ENCODE results near the gene ZMYND8.
"Not testable (repeated sequence)": the region's sequence is repeated elsewhere in the genome, so short reads cannot be mapped to it uniquely, and the experiment has no call there.

ZMYND8 gene

DNA sequence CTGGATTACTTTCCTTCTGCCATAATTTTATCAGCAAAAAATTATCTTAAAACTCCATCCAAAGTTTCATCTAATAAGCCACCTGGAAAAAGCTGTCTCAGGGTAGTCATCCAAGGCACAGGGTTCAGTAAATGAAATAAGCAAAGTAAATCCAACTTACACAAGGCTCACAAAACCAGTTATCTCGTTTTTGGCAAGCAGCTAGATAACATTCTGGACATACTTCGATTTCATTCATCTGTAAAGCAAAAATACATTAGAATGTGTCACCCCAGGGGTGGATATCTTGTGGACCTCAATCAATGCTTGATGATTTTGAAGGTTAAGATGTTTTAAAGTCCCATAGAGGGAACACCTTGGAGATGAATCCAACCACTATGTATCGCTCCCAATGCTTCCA, 73.1 kb downstream of the ZMYND8 start:
- DNase-seq = no peak

DNA sequence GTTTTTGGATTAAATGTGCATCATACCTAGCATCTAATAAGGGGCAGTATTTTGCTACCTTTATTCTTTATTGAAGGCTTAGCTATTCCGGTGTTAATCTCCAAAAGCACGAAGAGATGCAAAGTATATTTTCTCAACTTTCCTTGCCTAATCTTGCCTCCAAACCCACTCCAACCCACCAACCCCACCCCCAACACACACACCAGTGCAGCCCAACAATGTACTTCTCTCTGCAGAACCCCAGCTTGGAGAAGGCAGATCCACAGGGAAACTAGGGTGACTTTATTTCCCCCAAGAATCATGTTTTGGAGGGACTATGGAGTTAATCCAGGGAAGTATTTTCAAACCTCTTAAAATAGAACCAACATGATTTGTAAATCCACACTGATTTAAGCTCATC, 73.6 kb downstream of the ZMYND8 start:
- no peak for DNase-seq

DNA sequence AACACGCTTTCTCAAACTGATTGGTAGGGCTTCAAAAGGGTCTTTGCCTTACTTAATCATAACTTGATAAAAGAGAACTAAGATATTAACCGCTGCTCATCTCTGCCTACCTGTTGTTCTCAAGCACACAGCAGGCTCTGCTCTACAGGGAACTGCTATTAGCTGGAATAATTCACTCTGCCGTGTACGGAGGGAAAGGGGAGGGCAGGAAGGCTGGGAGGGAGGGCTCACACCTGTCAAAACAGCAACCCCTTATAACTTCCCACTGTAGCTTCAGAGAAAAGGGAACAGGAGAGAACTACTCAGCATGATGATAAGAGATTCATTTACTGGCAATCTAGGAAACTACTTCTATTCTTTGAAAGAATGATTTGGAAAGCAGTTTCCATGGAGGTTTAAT, 75.1 kb downstream of the ZMYND8 start:
- no peak for DNase-seq

DNA sequence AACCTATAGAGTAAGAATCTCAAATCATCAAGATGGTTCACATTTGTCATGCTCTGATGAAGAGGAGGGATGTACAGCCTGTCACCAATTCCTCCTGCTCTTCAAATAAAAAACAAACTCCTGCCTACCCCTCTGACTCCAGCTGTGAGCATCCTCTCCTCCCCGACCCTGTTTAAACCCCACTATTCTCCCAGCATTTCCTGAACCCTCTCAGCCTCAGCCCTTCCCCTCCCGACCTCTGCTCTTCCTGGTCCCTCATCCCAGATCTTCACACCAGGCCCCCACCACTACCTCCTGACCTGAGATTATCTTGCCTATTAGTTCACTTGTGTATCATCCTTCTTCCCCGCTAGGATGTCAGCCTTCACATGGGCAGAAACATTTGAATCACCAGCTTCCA, 75.8 kb downstream of the ZMYND8 start:
- DNase-seq = no peak

DNA sequence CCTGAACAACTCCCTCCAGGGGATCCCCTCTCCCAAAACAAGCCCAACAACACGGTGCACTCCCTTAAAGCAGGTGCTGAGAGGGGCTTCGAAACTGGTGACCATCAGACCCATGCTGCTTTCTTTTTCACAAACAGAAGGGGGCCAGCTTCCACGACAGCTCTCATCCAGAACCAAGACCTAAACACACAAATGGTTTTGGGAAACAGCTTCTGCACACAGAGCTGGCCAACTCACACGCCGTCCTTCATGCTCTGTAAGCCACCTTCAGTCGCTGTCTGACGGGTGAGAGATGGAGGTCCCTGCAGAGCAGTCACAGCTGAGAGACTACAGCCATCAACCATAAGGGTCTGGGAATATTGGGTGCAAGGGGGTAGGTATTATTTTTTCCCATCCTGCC, 76.3 kb downstream of the ZMYND8 start:
- no peak for DNase-seq

DNA sequence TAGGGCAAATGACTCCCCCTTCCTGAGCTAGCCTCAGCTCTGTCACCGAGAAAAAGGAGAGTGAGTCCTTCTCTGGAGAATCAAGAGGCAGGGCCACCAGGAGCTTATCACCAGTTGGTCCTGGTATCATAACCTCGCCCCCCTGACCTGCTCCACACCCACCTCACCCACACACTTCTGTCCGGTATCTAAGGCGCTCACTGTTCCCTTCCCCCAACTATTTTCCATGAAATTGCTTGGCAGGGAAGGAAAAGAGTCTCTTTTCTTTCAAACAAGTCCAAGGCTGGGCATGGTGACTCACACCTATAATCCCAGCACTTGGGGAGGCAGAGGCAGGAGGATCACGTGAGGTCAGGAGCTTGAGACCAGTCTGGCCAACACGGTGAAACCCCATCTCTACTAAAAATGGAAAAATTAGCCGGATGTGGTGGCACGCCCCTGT, 77.6 kb downstream of the ZMYND8 start:
- no peak for DNase-seq

DNA sequence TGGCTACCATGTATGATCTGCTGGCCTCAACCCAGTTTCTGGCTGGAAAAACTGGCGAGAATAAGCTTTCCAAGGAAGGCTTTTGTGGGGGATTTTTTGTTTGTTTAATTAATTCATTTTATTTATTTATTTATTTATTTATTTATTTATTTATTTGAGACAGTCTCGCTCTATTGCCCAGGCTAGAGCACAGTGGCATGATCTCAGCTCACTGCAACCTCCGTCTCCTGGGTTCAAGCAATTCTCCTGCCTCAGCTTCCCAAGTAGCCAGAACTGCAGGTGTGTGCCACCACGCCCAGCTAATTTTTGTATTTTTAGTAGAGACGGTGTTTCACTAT, 79.0 kb downstream of the ZMYND8 start:
- not testable (repeated sequence) for DNase-seq

DNA sequence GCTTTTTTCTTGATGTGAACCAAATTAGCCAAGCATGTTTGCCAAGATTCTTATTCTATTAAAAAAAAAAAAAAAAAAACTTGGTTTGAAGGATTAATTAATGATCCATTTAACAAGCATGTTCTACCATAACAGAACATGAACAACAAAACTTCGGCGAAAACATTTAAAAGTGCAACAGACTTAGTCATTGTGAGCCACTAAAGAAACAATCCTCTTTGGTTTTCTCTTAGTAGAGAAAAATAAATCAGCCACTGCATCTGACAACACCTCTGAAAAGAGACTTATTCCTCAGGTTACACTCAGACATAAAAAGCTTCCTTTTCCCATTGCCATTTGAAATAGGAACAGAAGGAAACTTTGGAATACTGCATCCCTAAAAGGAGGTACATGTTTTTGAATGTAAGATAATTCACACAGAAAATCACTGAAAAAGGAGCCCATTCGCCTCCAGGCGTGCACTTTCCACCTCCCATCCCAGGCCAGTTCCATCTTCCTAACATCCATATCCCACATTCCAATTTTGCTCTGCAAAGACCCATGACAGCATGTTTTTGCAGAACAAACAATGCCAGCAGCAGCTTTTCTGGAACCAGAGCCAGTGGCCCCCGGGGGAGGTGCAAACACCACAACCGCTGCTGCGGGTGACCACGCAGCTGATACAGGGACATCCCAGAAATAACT, 79.5 kb downstream of the ZMYND8 start:
- no peak for DNase-seq

DNA sequence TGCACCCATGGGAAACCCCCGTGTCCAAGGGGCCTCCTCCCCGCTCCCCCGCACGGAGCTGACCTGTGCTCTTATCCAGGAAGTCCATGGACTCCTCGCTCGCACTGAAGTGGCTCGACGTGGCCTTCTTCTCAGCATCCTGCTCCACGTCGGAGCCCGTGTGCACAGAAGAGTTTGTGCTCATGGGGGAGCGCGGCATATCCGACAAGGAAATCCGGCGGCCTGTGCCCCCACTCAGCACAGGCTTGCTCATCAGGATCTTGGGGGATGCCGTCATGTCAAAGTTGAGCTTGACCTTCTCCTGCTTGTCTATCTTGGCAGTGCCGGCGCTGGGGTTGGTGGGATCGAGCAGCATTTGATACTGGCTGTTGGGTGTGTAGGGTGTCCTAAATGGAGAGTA, 80.2 kb downstream of the ZMYND8 start:
- DNase-seq = no peak

DNA sequence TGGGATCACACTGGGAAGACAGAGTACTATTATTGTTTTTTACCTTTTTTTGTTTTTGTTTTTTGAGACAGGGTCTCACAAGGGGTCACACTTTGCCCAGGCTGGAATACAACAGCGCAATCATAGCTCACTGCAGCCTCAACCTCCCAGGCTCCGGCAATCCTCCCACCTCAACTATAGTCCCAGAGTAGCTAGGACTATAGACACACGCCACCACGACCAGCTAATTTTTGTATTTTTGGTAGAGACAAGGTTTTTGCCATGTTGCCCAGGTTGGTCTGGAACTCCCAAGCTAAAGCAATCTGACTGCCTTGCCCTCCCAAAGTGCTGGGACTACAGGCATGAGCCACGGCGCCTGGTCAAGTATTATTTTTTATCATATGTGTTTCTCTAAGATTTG, 81.0 kb downstream of the ZMYND8 start:
- no peak for DNase-seq

DNA sequence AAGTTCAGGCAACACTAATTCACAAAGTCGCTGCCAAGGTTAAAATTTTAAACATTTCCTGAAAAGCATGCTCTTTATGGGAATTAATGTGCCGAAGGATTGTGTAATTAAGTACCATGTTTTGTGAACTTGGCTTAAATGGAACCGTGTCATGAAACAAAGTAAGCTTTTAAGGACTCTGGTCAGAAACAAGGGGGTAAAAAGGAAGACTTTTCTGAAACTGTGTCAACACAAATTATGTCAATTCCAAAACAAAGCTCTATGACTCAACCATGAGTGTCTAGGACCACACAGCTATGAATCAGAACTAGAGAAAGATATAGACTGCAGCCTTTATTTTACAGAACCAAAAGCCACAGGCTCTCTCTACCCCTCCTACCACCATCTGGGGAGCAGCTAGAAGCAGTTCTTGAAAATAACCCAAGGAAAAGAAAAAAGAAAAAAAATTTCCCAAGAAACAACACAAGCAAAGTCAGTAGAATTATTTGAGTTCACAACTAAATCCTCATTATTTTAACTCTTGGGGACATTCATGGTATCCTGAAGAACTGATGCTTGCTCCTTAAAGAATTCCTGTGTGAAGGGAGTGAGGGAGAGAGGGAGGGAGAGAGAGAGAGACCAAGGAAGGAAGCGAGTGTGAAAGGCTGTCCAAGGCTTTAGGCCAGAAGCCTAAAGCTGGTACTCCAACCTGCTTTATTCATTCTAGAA, 81.9 kb downstream of the ZMYND8 start:
- no peak for DNase-seq

DNA sequence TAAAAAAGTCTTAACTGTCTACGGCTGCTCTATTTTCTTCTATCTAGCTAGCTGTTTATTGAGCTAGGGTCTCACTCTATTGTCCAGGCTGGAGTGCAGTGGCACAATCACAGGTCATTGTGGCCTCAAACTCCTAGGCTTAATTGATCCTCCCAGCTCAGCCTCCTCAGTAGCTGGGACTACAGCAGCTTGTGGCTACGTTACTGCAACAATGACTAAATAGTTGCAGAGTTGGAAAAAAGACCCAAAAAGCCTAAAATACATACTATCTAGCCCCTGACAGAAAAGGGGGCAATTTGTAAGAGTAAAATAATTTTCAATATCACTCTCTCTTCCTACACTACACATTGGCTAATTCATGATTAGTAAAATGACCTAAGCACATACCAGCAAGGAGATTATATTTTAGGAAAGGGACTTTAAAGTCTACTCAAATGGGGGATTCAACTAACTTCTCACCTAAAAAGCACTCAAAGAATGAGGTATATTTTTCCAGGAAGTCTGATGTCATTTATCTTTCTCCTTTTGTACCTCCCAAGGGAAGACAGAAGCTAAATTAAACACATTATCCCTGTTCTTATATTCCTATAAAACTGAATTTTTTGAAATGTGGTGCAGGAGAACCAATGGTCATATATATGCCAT, 82.8 kb downstream of the ZMYND8 start:
- DNase-seq = no peak

DNA sequence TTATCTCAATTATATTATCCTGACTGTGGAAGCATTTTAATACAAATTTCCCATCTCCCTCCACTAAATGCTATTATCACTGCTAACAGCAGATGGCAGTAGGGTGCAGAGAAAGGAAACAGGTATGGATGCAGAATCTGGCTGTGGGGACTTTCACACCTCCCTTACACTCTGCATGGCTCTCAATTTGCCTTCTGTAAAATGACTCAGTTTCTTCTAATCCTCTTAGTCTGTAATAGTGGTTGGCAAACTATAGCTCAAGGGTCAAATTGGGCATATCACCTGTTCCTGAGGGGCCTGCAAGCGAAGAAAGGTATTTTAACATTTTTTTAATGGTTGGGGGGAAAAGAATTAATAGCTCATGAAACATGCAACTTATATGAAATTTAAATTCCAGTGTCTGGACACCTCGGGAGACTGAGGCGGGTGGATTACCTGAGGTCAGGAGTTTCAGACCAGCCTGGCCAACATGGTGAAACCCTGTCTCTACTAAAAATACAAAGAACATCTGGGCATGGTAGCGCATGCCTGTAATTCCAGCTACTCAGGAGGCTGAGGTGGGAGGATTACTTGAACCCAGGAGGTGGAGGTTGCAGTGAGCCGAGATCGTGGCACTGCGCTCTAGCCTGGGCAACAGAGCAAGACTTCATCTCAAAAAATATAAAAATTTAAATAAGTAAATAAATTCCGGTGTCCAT, 83.5 kb downstream of the ZMYND8 start:
- no peak for DNase-seq

DNA sequence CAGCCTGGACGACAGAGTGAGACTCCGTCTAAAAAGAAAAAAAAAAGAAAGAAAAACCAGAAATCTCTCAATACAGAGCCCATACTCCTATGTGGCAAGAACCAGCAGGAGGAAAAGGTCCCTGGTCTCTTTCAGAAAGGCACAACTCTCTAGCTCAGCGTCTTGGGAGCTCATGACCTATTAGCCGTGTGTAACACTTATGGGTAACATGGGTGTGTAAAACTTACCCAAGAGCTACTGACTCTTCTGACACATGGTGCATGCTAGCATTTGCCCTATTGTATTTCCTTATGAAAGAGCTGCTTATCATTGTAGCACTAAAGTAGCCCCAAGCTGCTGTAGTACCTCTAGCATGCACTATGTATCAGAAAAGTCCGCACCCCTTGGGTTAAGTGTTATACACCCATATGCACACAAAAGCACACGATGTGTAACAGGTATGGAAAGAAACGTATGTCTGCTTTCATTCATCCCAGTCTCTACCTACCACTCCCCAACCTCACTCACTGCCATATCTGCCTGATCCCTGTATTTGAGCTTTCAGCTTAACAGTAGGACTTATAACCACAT, 85.4 kb downstream of the ZMYND8 start:
- DNase-seq = no peak

DNA sequence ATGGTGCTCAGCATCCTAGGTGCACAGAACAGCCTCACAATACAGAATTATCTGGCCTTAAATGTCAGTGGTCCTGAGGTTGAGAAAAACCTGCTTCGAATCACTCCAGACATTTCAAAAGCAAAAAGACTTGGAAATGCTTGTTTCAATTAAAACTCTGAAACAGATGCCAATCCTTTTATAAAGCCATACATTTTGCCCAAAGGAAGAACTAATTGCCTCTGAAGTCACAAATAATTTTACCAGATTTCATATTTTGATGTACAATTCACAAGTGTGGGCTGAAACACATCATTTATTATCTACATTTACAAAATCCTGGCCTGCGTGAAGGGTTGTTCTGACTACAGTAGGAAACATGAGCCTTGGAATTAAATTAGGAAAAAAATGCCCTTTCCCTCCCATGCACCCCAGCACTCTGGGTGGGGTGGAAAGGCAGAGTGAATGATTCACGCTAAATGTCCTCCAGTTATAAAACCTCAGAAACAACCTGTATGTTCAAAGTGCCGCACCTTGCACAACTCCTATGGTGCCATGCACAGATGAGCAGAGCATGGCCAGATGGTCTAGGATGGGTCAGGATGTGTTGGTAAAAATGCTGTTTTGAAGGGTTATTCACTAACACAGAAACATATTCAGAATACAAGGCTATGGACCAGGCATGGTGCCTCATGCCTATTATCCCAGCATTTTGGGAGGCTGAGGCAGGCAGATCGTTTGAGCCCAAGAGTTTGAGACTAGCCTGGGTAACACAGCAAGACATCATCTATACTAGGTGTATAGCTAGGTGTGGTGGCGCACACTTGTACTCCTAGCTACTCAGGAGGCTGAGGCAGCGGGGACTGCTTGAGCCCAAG, 87.0 kb downstream of the ZMYND8 start:
- no peak for DNase-seq

DNA sequence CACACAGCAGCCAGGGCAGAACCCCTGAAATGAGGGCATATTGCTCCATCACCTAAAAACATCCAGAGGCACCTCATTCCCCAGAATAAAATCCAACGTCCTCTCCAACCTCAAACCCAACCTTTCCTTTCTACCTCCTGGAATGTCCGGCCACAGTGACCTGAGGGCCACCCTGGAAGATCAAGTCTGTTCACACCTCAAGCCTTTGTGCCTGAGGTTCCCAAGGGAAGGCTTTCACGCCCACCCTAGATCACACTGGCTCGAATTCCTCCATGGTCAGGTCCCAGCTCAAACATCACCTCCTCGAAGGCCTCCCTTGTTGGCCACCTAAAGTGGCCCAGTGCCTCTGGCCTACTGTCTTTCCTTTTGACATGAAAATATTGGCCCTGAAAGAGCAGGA, 88.9 kb downstream of the ZMYND8 start:
- DNase-seq = no peak

DNA sequence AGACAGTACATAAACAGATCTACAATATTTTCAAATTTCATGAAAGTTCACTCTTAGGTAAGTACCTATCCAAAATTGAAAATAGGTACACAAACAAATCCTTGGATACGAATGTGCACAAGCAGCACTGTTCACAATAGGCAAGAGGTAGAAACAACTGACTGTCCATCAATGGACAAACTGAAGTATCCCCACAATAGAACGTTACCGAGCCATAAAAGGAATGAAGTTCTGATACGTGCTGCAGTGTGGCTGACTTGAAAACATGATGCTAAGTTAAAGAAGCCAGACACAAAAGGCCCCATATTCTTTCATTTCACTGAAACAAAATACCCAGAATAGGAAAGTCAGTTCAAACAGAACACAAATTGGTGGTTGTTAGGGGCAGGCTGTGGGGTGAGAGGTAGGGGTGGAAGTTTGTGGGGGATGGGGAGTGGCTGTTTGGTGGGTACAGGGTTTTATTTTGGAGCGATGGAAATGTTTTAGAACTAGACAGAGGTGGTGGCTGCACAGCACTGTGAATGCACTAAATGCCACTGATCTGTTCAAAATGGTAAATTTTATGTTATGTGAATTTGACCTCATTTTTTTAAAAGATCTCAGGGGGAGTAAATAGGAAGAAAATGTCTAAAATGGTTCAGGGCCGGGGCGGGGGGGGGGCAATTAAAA, 89.5 kb downstream of the ZMYND8 start:
- DNase-seq = no peak

DNA sequence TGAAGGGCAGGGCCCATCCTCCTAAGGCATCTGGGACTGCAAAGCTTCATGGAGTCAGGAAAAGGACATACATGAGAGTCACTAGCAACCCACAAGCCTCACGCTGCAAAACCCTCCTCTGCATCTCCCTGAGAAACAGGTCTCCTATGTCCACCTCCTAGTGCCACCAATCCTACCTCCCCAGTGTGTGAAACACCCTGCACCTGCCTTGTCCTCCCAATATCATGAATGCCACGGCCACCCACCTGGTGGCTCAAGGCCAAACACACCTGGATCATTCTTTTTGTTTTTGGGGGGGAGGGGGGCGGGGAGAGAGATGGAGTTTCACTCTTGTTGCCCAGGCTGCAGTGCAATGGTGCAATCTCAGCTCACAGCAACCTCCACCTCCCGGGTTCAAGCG, 90.5 kb downstream of the ZMYND8 start:
- no peak for DNase-seq

DNA sequence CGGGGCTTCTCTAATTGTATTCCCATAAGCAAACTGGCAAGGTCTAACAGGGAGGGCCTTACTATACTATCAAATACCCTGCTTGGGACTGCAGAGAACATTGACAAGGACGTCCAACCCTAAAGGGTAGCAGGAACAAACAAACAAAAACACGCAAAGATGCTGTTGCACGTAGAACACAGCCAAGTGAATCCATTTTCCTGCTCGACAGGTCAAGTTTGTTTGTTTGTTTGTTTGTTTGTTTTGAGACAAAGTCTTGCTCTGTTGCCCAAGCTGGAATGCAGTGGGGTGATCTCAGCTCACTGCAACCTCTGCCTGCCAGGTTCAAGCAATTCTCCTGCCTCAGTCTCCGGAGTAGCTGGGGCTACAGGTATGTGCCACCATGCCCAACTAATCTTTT, 91.3 kb downstream of the ZMYND8 start:
- DNase-seq = no peak

DNA sequence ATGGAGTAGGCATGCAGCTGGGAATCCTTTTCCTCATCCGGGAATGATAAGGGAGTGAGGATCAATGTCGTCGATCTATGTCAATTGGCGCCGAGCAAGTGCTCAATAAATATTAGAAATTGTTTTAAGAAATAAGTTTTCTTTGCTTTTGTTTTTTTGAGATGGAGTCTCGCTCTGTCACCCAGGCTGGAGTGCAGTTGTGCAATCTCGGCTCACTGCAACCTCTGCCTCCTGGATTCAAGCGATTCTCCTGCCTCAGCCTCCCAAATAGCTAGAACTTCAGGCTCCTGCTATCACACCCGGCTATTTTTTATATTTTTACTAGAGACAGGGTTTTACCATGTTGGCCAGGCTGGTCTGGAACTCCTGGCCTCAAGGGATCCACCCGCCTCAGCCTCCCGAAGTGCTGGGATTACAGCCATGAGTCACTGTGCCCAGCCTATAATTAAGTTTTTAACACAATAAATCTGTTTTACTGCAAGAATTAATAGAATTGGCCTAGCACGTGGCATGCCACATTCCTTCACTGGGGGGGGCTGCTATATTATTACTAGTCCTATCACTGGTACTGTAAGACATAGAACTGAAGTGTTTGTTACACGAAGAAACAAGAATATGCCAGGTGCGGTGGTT, 92.2 kb downstream of the ZMYND8 start:
- DNase-seq = not testable (repeated sequence)

DNA sequence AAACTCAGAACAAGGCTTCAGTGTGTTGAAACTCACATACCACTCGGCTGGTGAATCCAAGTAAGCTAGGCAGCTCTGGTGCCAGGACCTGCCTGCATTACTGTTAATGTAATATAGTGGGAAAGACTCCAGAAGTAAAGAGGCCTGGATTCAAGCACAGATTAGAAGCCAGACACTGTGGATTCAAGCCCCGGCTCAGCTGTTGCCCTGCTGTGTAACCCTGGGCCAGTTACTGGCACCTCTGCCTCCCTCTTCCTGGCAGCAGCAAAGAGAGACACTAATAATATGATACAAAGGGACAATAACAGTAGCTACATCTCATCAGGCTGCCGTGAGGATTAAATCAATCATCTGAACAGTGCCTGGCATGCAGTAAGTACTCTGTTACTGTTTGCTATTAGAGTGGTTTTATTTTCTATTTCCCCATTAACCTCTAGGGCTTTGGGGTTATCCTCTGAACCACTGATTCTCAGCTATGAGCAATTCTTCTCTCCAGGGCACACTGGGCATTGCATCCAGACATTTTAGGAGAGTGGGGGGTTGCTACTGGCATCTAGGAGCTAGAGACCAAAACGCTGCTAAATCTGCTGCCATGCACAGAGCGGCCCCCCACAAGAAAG, 92.9 kb downstream of the ZMYND8 start:
- DNase-seq = no peak
